ENCODE results near the gene MAGOH.

DNA sequence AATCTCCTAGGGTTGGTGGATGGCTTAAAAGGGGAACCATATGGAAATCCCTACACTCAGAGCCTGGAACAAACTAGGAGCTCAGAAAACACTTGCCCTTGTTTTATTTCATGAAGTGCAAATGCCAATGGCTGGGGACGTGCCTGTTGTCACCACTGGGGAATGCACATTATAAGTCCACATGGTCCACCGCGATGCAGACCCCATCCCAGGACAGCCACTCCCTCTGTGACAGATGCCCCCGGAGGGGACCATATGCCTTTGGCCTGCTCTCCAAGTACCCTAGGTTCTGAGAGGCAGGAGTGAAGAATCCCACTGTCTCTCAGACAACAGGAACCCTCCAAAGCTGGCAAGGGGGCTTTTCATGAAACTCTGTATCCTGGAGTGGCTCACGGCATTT, 47.2 kb upstream of the MAGOH start:
- no peak for TF ChIP-seq ZNF274 (IDR thresholded peaks at IDR 0.05; ENCODE audit: low read depth, low read length)
- TF ChIP-seq SUZ12 (IDR thresholded peaks at IDR 0.05; ENCODE audit: extremely low read depth, insufficient read depth, insufficient read length) = no peak
